Loucy (cell line): ENCODE data around the gene XIRP2.

Source experiments
- CTCF ChIP-seq: fragments of 200-600 bp; sonication (generic); conservative IDR thresholded peaks from 2 replicates; pipeline ENCODE4 v1.5.1; 2014; ENCODE audit warnings: mild to moderate bottlenecking, antibody characterized with exemption, low read length
- EZH2phosphoT487 ChIP-seq: fragments of 200-600 bp; IDR thresholded peaks from 2 replicates; pipeline ENCODE4 v1.6.1; 2018; ENCODE audit warnings: antibody characterized with exemption, mild to moderate bottlenecking, moderate library complexity, borderline replicate concordance

GRCh38 chr2:167275046-167275445, 386.8 kb downstream of the XIRP2 start:
- TF ChIP-seq CTCF (no peak), EZH2phosphoT487 (no peak)
